HG03432 (cell line): ENCODE data around the gene TMEM184A.

ENCODE experiments used
- ATAC-seq: cut with Tn5 transposase; IDR thresholded peaks from one replicate; pipeline ENCODE4 v1.9.1; 2021; ENCODE audit warnings: mild to moderate bottlenecking, moderate library complexity; ENCODE audit not compliant: unreplicated experiment

The TMEM184A gene

GRCh38 chr7:1555813-1556543, at the start of gene TMEM184A:
Gene TMEM184A, minus strand, starts transcription at chr7:1556205. Its CDS starts 721 bp downstream, at chr7:1555484.
- ATAC-seq, result no peak

DNA sequence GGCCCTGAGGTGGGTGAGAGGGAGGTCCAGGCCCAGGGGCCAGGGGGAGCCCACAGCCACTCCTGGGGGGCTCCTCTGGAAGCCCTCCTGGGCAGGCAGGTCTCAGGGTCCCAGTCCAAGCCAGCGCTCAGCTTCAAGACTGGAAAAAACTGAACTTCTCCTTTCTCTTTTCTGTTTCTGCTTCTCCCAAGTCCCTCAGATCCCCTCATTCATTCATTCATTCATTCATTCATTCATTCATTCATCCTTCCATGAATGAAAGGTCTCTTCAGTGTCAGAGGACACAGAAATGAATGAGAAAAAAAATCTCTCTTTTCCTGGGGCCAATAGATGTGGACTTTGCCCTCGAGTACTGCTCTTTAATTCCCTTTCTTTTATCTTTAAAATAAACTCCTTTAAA, 48.4 kb upstream of the TMEM184A start:
- no peak for ATAC-seq

DNA sequence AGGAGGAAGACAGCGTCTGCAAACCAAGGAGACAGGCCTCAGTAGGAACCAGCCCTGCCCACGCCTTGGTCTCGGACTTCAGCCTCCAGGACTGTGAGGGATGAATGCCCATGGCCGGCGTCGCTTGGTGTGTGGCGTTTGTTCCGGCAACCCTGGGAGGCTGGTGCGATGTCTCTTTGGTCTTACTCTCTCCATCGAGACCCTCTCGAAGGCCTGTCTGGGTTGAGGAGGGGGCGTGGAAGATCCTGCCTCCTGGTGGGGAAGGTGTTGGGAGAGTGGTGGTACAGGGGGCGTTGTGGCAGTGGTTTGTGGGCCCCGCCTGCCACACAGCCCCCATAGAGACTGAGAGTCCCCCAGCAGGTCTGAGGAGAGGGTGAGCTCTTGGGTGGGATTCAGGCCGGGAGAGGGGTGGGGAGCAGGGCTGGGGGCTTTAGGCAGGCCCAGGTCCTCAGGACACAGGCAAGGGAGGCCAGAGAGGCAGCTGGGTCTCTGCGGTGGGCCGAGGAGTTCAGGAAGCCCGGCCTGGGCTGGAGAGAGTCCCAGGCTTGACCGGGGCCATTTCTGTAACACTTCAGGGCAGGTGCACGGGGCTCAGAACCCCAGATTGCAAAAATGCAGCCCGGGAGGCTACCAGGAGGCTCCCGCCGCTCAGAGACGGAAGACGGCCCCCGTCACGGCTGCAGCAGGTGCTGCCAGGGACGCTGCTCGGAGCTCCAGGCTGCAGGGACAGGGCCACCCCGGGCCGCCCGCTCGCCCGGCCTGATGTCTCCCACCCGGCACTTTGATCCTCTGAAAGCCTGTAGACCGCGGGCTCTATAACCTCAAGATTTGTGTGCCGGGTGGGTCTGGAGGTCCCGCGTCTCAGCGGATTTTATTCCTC, 47.6 kb upstream of the TMEM184A start:
- no peak for ATAC-seq

DNA sequence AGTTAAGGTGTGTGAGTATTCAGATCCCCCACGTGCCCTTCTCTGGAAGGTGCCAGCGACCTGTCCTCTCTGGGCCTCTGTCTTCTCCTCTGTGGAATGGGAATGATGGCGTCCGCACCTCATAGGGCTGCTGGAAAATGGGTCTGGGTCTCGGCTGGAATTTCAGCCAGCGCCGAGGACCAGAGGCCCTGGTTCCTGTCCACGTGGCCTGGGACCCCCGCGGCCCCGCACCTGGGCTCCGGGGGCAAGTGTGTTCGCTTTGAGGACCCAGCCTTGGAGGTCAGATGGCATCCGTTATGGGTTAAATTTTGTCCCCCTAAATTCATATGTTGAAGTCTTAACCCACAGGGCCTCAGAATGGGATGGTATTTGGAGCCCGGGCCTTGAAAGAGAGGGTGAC, 46.4 kb upstream of the TMEM184A start:
- ATAC-seq, result no peak

GRCh38 chr7:1601956-1602355, 46.0 kb upstream of the TMEM184A start:
- ATAC-seq, result no peak

GRCh38 chr7:1599640-1600395, 43.8 kb upstream of the TMEM184A start:
- ATAC-seq, result no peak

GRCh38 chr7:1598961-1599639, 43.1 kb upstream of the TMEM184A start:
- ATAC-seq, result no peak

- no peak for ATAC-seq
Observed at GRCh38 chr7:1598286-1598685, 42.3 kb upstream of the TMEM184A start.

DNA sequence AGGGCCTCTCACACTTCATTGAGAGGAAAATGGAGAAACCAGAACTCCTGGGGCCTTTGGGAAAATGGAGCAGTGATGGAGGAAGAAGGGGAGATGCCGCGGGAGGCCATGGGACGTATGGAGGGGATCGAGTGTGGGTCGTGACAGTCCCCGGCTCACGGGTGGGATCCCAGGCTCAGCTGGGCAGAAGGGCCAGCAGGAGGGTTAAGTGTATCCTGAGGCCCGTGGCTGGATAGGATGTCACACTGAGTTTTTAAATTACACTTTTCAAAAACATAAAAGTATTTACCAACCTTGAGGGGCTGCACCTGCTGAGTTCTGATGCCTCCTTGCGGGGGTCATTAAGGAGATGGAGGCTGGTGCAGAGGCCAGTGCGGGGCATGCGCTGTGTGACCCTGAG, 41.8 kb upstream of the TMEM184A start:
- no peak for ATAC-seq

- no peak for ATAC-seq
Observed at GRCh38 chr7:1597066-1597760, 41.2 kb upstream of the TMEM184A start.

DNA sequence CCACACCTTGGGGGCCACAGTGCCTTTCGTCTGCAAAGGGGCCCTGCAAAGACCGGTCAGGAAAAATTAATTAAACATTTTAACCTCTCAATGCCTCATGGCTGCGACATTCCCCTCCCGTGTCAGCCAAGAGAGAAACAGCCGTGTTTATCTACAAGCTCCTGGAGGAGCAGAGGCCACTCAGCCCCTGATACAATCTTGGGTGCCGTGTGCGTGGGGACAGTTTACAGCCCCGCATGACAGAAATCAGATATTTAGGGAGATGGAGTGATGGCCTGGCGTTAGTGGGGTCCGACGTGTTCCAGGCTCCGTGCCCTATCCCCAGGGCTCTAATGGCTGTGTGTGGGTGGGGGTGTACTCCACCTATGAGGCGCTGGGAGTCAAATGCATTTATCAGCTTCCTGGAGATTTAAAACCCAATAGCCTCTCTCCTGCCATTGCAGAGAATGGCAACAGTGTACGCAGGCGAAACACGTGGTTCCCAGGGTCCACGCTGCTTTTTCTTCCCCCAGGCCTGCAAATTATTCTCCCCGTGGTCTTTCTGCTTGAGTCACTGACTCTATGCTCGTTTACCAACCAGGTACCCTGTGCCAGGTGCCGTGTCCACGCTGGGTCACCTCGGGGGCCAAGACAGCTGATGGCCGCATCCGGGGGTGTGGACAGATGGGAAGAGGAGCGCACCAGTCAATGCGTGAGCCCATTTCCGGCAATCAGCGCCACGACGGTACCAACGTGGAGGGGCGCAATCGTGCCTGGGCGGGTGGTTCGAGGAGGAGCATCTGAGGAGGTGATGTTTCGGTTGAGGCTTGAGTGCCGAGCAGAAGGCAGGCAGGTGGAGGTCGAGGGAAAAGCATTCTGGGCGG, 40.4 kb upstream of the TMEM184A start:
- no peak for ATAC-seq

DNA sequence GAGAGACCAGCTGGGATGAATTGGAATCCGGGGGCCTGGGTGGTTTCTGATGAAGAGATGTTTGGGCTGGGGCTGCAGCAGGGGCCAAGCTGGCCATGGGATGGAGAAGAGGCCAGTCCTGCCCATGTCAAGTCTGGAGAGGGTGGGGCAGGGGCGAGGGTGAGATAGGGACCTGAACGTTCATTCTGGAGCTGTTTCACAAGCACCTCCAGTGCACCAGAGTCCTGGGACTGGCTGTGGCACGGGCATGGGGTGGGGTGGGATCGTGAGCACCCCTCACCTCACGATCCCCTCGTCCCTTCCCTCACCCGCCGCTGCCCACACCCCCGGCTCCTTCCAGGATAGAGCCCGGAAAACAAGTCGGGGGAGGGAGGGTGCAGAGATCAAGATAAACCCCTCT, 39.6 kb upstream of the TMEM184A start:
- no peak for ATAC-seq

DNA sequence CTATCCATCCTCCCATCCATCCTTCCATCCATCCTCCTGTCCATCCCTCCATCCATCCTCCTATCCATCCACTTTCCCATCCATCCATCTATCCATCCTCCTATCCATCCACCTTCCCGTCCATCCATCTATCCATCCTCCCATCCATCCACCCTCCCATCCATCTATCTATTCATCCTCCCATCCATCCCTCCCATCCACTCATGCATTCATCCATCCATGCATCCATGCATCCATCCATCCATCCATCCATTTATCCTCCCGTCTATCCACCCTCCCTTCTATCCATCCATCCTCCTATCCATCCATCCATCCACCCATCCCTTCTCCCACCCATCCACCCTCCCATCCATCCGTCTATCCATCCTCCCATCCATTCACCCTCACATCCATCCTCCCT, 39.0 kb upstream of the TMEM184A start:
- no peak for ATAC-seq

DNA sequence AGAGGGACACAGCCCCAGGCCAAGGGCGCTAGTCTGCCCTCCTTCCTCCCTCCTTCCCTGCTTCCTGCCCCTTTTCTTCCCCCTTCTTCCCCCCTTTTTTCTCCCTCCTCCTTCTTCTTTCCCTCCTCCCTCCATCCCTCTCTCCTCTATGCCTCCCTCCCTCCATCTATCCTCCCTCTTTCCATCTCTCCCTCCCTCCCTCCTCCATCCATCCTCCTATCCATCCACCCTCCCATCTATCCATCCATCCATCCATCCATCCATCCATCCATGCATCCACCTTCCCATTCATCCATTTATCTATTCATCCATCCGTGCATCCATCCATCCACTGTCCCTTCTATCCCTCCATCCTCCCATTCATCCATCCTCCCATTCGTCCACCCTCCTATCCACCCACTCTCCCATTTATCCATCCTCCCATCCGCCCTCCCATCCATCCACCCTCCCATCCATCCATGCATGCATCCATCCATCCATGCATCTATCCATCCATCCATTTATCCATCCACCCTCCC, 38.0 kb upstream of the TMEM184A start:
- ATAC-seq, result no peak

DNA sequence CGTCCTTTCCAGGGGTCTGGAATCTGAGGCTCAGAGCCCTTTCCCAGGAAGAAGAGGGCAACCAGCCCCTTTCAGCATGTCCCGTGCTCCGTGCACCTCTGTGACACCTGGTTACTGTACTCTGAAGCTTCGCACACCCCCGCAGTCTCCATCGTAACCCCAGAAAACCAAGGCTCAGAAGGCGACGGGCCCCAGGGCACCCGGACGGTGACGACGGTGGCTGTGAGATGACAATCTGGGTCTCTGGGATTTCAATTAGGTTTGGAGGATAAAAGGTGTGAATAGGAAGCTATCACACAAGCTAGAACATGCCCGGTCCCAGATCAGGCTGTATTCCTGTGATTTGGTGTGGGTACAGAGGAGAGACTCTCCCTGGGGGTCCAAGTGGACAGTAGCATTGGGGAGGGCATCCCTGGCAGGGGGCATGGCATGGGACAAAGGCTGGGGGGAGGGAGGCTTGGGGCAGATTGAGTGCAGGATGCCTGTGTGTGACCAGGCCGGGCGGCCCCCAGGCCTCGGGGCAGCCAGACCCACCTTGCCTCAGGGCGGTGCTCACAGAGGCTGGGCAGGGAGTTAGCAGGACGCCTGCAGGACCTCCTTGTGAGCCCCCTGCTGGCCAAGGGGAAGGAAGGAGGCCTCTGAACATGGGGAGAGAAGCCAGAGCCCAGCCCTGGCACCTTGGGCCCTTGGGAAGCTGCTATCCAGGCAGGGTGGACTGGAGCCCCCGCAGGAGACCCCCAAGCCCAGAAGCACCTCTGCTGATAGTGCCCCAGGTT, 37.3 kb upstream of the TMEM184A start:
- ATAC-seq, result no peak

DNA sequence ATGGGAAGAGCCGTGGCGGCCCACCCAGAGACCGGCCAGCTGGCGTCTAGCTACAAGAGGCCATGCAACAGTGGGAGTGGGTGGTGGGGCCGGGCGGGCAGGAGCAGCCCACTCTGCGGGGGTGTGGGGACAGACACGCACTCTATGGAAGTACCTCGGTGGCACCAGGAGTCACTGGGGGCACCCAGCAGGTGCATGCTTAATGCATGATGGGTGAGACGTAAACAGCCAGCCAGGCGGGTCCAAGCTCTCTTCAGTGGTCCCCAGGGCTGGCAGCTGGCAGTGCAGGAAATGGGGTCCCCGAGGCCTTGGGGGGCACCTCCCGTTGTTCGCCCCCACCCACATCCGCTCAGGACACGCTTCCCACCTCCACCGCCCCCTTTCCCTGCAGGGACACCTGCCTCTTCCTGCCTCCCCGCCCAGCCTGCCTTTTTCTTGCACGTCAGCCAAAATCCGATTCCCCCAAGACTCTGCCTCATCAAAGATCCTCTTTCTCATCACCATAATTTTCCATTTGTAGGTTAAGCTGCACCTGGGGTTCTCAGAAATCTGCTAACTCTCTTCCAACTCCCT, 36.4 kb upstream of the TMEM184A start:
- no peak for ATAC-seq

GRCh38 chr7:1591876-1592275, 35.9 kb upstream of the TMEM184A start:
- no peak for ATAC-seq

DNA sequence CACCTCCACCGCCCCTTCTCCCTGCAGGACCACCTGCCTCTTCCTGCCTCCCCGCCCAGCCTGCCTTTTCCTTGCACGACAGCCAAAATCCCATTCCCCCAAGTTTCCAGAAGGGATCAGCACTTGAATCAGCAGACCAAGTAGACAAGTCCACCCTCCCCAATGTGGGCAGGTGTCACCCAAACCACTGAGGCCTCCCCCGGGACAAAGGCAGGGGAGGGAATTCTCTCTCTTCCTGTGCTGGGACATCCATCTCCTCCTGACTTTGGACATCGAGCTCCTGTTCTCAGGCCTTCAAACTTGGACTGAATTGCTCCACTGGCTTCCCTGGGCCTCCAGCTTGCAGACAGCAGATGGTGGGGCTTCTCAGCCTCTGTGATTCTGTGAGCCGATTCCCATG, 35.4 kb upstream of the TMEM184A start:
- no peak for ATAC-seq
